Skeletal muscle cell (primary cell): ENCODE results near the gene SAMD15.

Experiments used
- DNase-seq: peaks from one replicate; pipeline ENCODE4 v3.0.0-alpha.2; 2010; ENCODE audit warnings: low read depth
- H3K4me3 ChIP-seq: 2 replicates; pipeline ENCODE4 v1.5.1; 2011; ENCODE audit warnings: low read depth, mild to moderate bottlenecking, control low read depth, low read length, moderate library complexity

The SAMD15 gene

DNA sequence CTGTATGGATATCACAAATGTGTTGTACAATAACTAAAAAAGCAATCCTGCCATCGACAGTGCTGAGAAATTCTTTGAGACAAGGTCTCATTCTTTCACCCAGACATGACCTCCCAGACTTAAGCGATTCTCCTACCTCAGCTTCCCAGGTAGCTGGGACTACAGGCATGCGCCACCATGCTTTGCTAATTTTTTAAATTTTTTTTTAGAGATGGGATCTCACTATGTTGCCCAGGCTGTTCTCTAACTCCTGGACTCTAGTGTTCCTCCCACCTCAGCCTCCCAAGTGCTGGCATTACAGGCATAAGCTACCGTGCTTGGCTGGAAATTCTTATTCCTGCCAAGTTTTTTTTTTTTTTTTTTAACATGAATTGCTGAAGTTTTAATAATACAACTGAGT lies 62.7 kb downstream of the SAMD15 start:
- no peak for DNase-seq
- no peak overlapping the region for H3K4me3 ChIP-seq
